HEK293 (cell line): ENCODE measurements around the gene MAGEA9.
"Not testable (repeated sequence)": the region's sequence is repeated elsewhere in the genome, so short reads cannot be mapped to it uniquely, and the experiment has no call there.

Experiments used
- CTCF ChIA-PET: fragments of 350-600 bp; formaldehyde crosslinking; extraction: SDS; loops from one replicate; lab custom pipeline; 2021; ENCODE audit warnings: antibody characterized with exemption; lab: Yijun Ruan, JAX
- POLR2A ChIA-PET: fragments of 300-600 bp; formaldehyde crosslinking; extraction: SDS; loops from one replicate; lab custom pipeline; 2020; ENCODE audit warnings: antibody characterized with exemption, inconsistent platforms; lab: Yijun Ruan, JAX
- H3K27ac ChIP-seq: fragments of 200-500 bp; sonication (Bioruptor generic); 2 replicates; pipeline ENCODE4 v1.5.1; 2014; ENCODE audit warnings: low read depth, low read length, control low read depth, inconsistent platforms; ENCODE audit errors: extremely low read depth
- H3K36me3 ChIP-seq, 2 experiments: fragments of 200-500 bp in 1 of 2; sonication (Bioruptor generic) in 1 of 2; 1 replicate in 1 of 2; 2 replicates in 1 of 2; pipeline ENCODE4 v1.5.1; 2014 to 2017; ENCODE audit warnings: inconsistent platforms in 2 of 2, low read length in 2 of 2; ENCODE audit not compliant: control insufficient read depth in 2 of 2, insufficient read depth in 1 of 2
- H3K4me1 ChIP-seq: fragments of 200-500 bp; sonication (Bioruptor generic); 2 replicates; pipeline ENCODE4 v1.5.1; 2014; ENCODE audit warnings: mild to moderate bottlenecking, low read length, inconsistent platforms; ENCODE audit not compliant: control insufficient read depth, insufficient read depth
- H3K4me3 ChIP-seq: 2 replicates; pipeline ENCODE4 v1.5.1; 2011; ENCODE audit warnings: low read depth, mild to moderate bottlenecking, control low read depth, low read length, moderate library complexity
- H3K9me3 ChIP-seq: fragments of 200-500 bp; sonication (Bioruptor generic); 2 replicates; pipeline ENCODE4 v1.5.1; 2014; ENCODE audit warnings: low read depth, low read length, inconsistent platforms; ENCODE audit not compliant: control insufficient read depth, insufficient read depth
- EGR2 ChIP-seq: fragments of 450-650 bp; formaldehyde crosslinking; IDR thresholded peaks from 2 replicates; pipeline ENCODE4 v1.5.1; 2016; ENCODE audit warnings: low read depth, missing biosample characterization, missing genetic modification characterization
- GLI4 ChIP-seq: fragments of 450-650 bp; formaldehyde crosslinking; IDR thresholded peaks from 2 replicates; pipeline ENCODE4 v1.5.1; 2016; ENCODE audit warnings: missing biosample characterization, missing genetic modification characterization
- MYNN ChIP-seq: fragments of 450-650 bp; formaldehyde crosslinking; IDR thresholded peaks from 2 replicates; pipeline ENCODE4 v1.5.1; 2016; ENCODE audit warnings: missing biosample characterization, missing genetic modification characterization, borderline replicate concordance
- PRDM1 ChIP-seq: fragments of 450-650 bp; formaldehyde crosslinking; IDR thresholded peaks from 2 replicates; pipeline ENCODE4; 2016; ENCODE audit warnings: missing biosample characterization, missing genetic modification characterization
- REPIN1 ChIP-seq: fragments of 450-650 bp; formaldehyde crosslinking; IDR thresholded peaks from 2 replicates; pipeline ENCODE4 v1.5.1; 2017; ENCODE audit warnings: missing biosample characterization, missing genetic modification characterization, low read depth
- WT1 ChIP-seq: fragments of 450-650 bp; formaldehyde crosslinking; IDR thresholded peaks from 2 replicates; pipeline ENCODE4 v1.5.1; 2016; ENCODE audit warnings: missing biosample characterization, missing genetic modification characterization
- ZBTB21 ChIP-seq: fragments of 450-650 bp; formaldehyde crosslinking; IDR thresholded peaks from 2 replicates; pipeline ENCODE4 v1.5.1; 2017; ENCODE audit warnings: missing biosample characterization, missing genetic modification characterization
- ZBTB8A ChIP-seq: fragments of 450-650 bp; formaldehyde crosslinking; IDR thresholded peaks from 2 replicates; pipeline ENCODE4 v1.5.1; 2016; ENCODE audit warnings: missing biosample characterization, missing genetic modification characterization
- ZNF157 ChIP-seq: fragments of 450-650 bp; formaldehyde crosslinking; IDR thresholded peaks from 2 replicates; pipeline ENCODE4 v1.5.1; 2016; ENCODE audit warnings: missing biosample characterization, missing genetic modification characterization
- ZNF175 ChIP-seq: fragments of 450-650 bp; formaldehyde crosslinking; IDR thresholded peaks from 2 replicates; pipeline ENCODE4 v1.5.1; 2016; ENCODE audit warnings: missing biosample characterization, missing genetic modification characterization
- ZNF394 ChIP-seq: fragments of 450-650 bp; formaldehyde crosslinking; IDR thresholded peaks from 2 replicates; pipeline ENCODE4 v1.5.1; 2016; ENCODE audit warnings: missing biosample characterization, missing genetic modification characterization, mild to moderate bottlenecking, moderate library complexity, borderline replicate concordance
- ZNF529 ChIP-seq: fragments of 450-650 bp; formaldehyde crosslinking; IDR thresholded peaks from 2 replicates; pipeline ENCODE4 v1.5.1; 2017; ENCODE audit warnings: missing genetic modification characterization, missing biosample characterization; ENCODE audit not compliant: insufficient replicate concordance
- ZNF549 ChIP-seq: fragments of 450-650 bp; IDR thresholded peaks from 2 replicates; pipeline ENCODE4 v1.5.1; 2018; ENCODE audit warnings: missing biosample characterization, missing genetic modification characterization, mild to moderate bottlenecking, inconsistent platforms, moderate library complexity
- ZNF560 ChIP-seq: fragments of 450-650 bp; formaldehyde crosslinking; IDR thresholded peaks from 2 replicates; pipeline ENCODE4 v1.5.1; 2017; ENCODE audit warnings: missing biosample characterization, missing genetic modification characterization, borderline replicate concordance
- ZNF596 ChIP-seq: fragments of 450-650 bp; IDR thresholded peaks from 2 replicates; pipeline ENCODE4 v1.5.0; 2018; ENCODE audit warnings: missing biosample characterization, mild to moderate bottlenecking, missing genetic modification characterization, moderate library complexity
- TF ChIP-seq, protein P1 (sequence below): fragments of 450-650 bp; formaldehyde crosslinking; IDR thresholded peaks from 2 replicates; pipeline ENCODE4 v1.5.1; 2016; ENCODE audit warnings: missing biosample characterization, missing genetic modification characterization
- TF ChIP-seq, protein P2 (sequence below): fragments of 450-650 bp; IDR thresholded peaks from 2 replicates; pipeline ENCODE4 v1.5.1; 2018; ENCODE audit warnings: missing biosample characterization, missing genetic modification characterization

Gene MAGEA9

DNA sequence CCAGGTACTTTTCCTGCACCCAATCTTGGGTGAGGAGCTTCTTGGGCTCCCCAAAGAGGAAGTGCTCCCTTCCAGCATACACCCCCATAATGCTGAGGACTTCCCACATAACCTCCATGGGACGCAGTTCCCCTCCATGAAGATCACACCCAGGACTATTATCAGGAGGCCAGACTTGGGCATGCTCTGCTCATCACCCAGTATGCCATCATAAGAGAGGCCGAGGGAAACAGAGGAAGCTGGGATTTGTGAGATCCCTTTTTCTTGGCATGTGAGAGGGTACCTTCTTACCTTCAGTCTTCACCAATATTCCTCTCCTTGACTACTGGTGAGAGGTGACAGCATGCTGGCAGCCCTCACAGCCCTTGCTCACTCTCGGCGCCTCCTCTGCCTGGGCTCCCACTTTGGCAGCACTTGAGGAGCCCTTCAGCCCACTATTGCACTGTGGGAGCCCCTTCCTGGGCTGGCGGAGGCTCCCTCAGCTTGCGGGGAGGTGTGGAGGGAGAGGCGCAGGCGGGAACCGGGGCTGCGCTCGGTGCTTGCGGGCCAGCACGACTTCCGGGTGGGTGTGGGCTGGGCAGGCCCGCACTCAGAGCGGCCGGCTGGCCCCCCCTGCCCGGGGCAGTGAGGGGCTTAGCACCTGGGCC lies 23.5 kb upstream of the MAGEA9 start:
- Histone ChIP-seq H3K27ac (no peak overlapping the region), H3K4me3 (no peak overlapping the region), H3K4me1 (no peaks in the 10 kb centered on the region), H3K36me3 (no peaks in the 10 kb centered on the region)
- TF ChIP-seq WT1 (tag by site-specific recombination) (no peak), ZNF529 (tag by site-specific recombination) (no peak), ZNF394 (tag by site-specific recombination) (no peak)
- TF ChIP-seq, all 188 proteins: peak for 0
- POLR2A ChIA-PET, result no interaction called here
- no peaks in the 10 kb centered on the region for H3K9me3 ChIP-seq
- CTCF ChIA-PET, result no interaction called here

DNA sequence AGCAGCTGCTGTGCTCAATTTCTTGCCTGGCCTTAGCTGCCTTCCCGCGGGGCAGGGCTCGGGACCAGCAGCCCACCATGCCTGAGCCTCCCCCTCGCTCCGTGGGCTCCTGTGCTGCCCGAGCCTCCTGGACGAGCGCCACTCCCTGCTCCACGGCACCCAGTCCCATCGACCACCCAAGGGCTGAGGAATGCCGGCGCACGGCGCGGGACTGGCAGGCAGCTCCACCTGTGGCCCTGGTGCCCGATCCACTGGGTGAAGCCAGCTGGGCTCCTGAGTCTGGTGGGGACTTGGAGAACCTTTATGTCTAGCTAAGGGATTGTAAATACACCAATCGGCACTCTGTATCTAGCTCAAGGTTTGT lies 23.0 kb upstream of the MAGEA9 start:
- POLR2A ChIA-PET, H3K9me3 ChIP-seq, CTCF ChIA-PET, H3K36me3 ChIP-seq, H3K4me3 ChIP-seq, H3K4me1 ChIP-seq, H3K27ac ChIP-seq: not testable (repeated sequence)

DNA sequence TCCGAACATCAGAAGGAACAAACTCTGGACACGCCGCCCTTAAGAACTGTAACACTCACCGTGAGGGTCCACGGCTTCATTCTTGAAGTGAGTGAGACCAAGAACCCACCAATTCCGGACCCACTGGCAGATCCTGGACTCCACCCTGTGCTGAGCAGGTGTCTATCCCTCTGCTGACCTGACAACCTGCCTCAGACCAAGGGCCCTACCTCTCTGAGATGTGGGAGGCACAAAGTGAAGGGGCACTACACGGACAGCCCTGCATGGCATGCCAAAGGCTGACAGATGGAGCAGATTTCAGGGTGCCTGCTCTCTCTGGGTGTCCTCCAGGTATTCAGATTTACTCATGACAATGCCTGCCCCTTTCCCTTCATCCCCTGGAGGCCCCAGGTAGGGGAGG lies 21.9 kb upstream of the MAGEA9 start:
- ChIA-PET POLR2A (no interaction called here), CTCF (no interaction called here)
- Histone ChIP-seq H3K36me3 (no peaks in the 10 kb centered on the region), H3K9me3 (no peaks in the 10 kb centered on the region), H3K4me3 (no peak overlapping the region), H3K4me1 (no peaks in the 10 kb centered on the region), H3K27ac (no peak overlapping the region)
- TF ChIP-seq ZBTB21 (tag by site-specific recombination) (no peak), ZNF157 (tag by site-specific recombination) (no peak), GLI4 (no peak), ZNF560 (tag by site-specific recombination) (no peak), ZBTB8A (tag by site-specific recombination) (no peak), ZNF175 (tag by site-specific recombination) (no peak), ZNF596 (tag by site-specific recombination) (no peak), ZNF549 (no peak), MYNN (no peak), EGR2 (tag by site-specific recombination) (no peak), PRDM1 (tag by site-specific recombination) (no peak), REPIN1 (tag by site-specific recombination) (no peak)
- TF ChIP-seq, protein P1, sequence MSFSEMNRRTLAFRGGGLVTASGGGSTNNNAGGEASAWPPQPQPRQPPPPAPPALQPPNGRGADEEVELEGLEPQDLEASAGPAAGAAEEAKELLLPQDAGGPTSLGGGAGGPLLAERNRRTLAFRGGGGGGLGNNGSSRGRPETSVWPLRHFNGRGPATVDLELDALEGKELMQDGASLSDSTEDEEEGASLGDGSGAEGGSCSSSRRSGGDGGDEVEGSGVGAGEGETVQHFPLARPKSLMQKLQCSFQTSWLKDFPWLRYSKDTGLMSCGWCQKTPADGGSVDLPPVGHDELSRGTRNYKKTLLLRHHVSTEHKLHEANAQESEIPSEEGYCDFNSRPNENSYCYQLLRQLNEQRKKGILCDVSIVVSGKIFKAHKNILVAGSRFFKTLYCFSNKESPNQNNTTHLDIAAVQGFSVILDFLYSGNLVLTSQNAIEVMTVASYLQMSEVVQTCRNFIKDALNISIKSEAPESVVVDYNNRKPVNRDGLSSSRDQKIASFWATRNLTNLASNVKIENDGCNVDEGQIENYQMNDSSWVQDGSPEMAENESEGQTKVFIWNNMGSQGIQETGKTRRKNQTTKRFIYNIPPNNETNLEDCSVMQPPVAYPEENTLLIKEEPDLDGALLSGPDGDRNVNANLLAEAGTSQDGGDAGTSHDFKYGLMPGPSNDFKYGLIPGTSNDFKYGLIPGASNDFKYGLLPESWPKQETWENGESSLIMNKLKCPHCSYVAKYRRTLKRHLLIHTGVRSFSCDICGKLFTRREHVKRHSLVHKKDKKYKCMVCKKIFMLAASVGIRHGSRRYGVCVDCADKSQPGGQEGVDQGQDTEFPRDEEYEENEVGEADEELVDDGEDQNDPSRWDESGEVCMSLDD (tag by site-specific recombination), result no peak
- TF ChIP-seq, protein P2, sequence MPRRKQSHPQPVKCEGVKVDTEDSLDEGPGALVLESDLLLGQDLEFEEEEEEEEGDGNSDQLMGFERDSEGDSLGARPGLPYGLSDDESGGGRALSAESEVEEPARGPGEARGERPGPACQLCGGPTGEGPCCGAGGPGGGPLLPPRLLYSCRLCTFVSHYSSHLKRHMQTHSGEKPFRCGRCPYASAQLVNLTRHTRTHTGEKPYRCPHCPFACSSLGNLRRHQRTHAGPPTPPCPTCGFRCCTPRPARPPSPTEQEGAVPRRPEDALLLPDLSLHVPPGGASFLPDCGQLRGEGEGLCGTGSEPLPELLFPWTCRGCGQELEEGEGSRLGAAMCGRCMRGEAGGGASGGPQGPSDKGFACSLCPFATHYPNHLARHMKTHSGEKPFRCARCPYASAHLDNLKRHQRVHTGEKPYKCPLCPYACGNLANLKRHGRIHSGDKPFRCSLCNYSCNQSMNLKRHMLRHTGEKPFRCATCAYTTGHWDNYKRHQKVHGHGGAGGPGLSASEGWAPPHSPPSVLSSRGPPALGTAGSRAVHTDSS (tag by site-specific recombination), result no peak
